B cell (primary cell): Measurements from ENCODE around the gene IRF8. TPM values are rescaled to one million over a fixed set of nuclear protein-coding genes. Genes with fewer than 3 reads are reported as not detected.

Experiments used
- ATAC-seq: fragments of 200-7000 bp; cut with Tn5 transposase; one replicate; pipeline ENCODE4 v1.10.0; 2021; ENCODE audit warnings: low read depth, mild to moderate bottlenecking, moderate number of reproducible peaks, moderate library complexity
- CTCF ChIA-PET: fragments of 350-600 bp; sonication (Branson Sonifier 250); formaldehyde crosslinking; loops from one replicate; lab custom pipeline; 2021; ENCODE audit warnings: antibody characterized with exemption, inconsistent platforms; lab: Charles Lee
- POLR2A ChIA-PET: fragments of 350-600 bp; sonication (Branson Sonifier 250); formaldehyde crosslinking; loops from one replicate; lab custom pipeline; 2021; ENCODE audit warnings: antibody characterized with exemption; lab: Charles Lee
- DNase-seq: peaks from one replicate; pipeline ENCODE4 v3.0.0; 2013
- H2AFZ ChIP-seq: 2 replicates; pipeline ENCODE4 v1.6.1; 2012; ENCODE audit warnings: mild to moderate bottlenecking, low read depth, low read length; ENCODE audit not compliant: insufficient read depth, poor library complexity, severe bottlenecking
- H3K27ac ChIP-seq, 2 donors: 1 replicate in 1 of 2; 2 replicates in 1 of 2; pipeline ENCODE4 v1.5.1; 2012 to 2013; ENCODE audit warnings: low read length in 2 of 2, mild to moderate bottlenecking in 2 of 2, moderate library complexity in 1 of 2
- H3K27me3 ChIP-seq, 4 experiments: fragments of 200-600 bp in 1 of 4; sonication (generic) in 1 of 4; replicated peaks in 1 of 4; 1 replicate in 2 of 4; 2 replicates in 2 of 4; pipeline versions ENCODE4 v1.6.1 to v1.7.0; 2013 to 2016; ENCODE audit warnings: low read length in 3 of 4, mild to moderate bottlenecking in 2 of 4, mixed read lengths in 1 of 4, moderate library complexity in 1 of 4; ENCODE audit not compliant: insufficient read depth in 4 of 4, control insufficient read depth in 3 of 4; ENCODE audit errors: control extremely low read depth in 1 of 4
- H3K36me3 ChIP-seq, 2 experiments: replicated peaks in 1 of 2; 1 replicate in 1 of 2; 2 replicates in 1 of 2; pipeline versions ENCODE4 v1.6.1 to v1.7.1; 2013; ENCODE audit warnings: low read length in 1 of 2; ENCODE audit not compliant: insufficient read depth in 2 of 2, control insufficient read depth in 1 of 2; ENCODE audit errors: control extremely low read depth in 1 of 2, extremely low read depth in 1 of 2
- H3K4me1 ChIP-seq, 2 donors: fragments of 200-600 bp in 1 of 2; sonication (generic) in 1 of 2; 1 replicate in 1 of 2; 2 replicates in 1 of 2; pipeline versions ENCODE4 v1.5.1 to v1.6.1; 2013 to 2017; ENCODE audit warnings: low read length in 2 of 2; ENCODE audit not compliant: control insufficient read depth in 2 of 2, insufficient read depth in 2 of 2
- H3K4me2 ChIP-seq: replicated peaks from 2 replicates; pipeline ENCODE3; 2012; ENCODE audit warnings: mild to moderate bottlenecking, low read depth, low read length; ENCODE audit not compliant: poor library complexity, severe bottlenecking
- H3K4me3 ChIP-seq, 5 experiments: fragments of 200-600 bp in 1 of 5; sonication (generic) in 1 of 5; 1 replicate in 3 of 5; 2 replicates in 2 of 5; pipeline versions ENCODE4 v1.5.1 to v1.7.0; 2011 to 2016; ENCODE audit warnings: low read length in 4 of 5, mild to moderate bottlenecking in 4 of 5, low read depth in 2 of 5, control low read depth in 1 of 5, moderate library complexity in 1 of 5; ENCODE audit not compliant: insufficient read depth in 1 of 5; ENCODE audit errors: control extremely low read depth in 1 of 5, extremely low read depth in 1 of 5
- H3K79me2 ChIP-seq: fragments of 200-600 bp; sonication (generic); one replicate; pipeline ENCODE4 v1.6.0; 2016; ENCODE audit warnings: low read length; ENCODE audit not compliant: control insufficient read depth, insufficient read depth
- H3K9ac ChIP-seq: fragments of 200-600 bp; sonication (generic); 2 replicates; pipeline ENCODE4 v1.6.1; 2017; ENCODE audit warnings: mild to moderate bottlenecking, low read length, moderate library complexity
- H3K9me3 ChIP-seq, 3 donors: one replicate each; pipeline versions ENCODE4 v1.6.1 to v1.7.1; 2013; ENCODE audit warnings: low read length in 2 of 3; ENCODE audit not compliant: control insufficient read depth in 2 of 3, insufficient read depth in 1 of 3; ENCODE audit errors: control extremely low read depth in 1 of 3
- H4K20me1 ChIP-seq: 2 replicates; pipeline ENCODE4 v1.6.0; 2012; ENCODE audit warnings: mild to moderate bottlenecking, low read length; ENCODE audit not compliant: insufficient read depth, control insufficient read depth, poor library complexity, severe bottlenecking
- H3K27ac Mint-ChIP-seq: one replicate; pipeline ENCODE4 v1.8.0; 2021; ENCODE audit warnings: mixed read lengths
- H3K27me3 Mint-ChIP-seq: one replicate; pipeline ENCODE4 v1.8.0; 2021; ENCODE audit warnings: mixed read lengths
- H3K4me1 Mint-ChIP-seq: one replicate; pipeline ENCODE4 v1.8.0; 2021; ENCODE audit warnings: mixed read lengths
- H3K4me3 Mint-ChIP-seq: one replicate; pipeline ENCODE4 v1.8.0; 2021; ENCODE audit warnings: mixed read lengths
- H3K9me3 Mint-ChIP-seq: one replicate; pipeline ENCODE4 v1.8.0; 2022; ENCODE audit warnings: mixed read lengths; ENCODE audit not compliant: insufficient read depth
- CTCF ChIP-seq: fragments of 200-600 bp; IDR thresholded peaks from one replicate; pipeline ENCODE4 v1.8.0; 2022; ENCODE audit warnings: antibody characterized with exemption, mild to moderate bottlenecking
- EZH2 ChIP-seq: IDR thresholded peaks from 2 replicates; pipeline ENCODE4 v1.6.1; 2012; ENCODE audit warnings: borderline replicate concordance, low read depth, mild to moderate bottlenecking, moderate library complexity, low read length; ENCODE audit not compliant: insufficient read depth, poor library complexity, severe bottlenecking
- WGBS: methylation state at CpG from one replicate; pipeline ENCODE4 v1.1.5; 2013; ENCODE audit warnings: missing lambda C conversion rate; ENCODE audit not compliant: insufficient coverage; 5-methylcytosine and 5-hydroxymethylcytosine counted together
- intact Hi-C: fragments of 100-400 bp; cut with micrococcal nuclease; formaldehyde crosslinking; loops from one replicate; pipeline ENCODE4 v1.10.0; 2022
- polyA plus RNA-seq: library from polyadenylated mRNA; depleted of rRNA; stranded (reverse); fragments of >200 nt; gene quantifications from 2 replicates; pipeline ENCODE4 v1.2.3, GENCODE V29; 2012
- total RNA-seq, 2 donors: library from RNA; stranded (reverse); fragments of 120-200 nt in 1 of 2; gene quantifications; 1 replicate in 1 of 2; 2 replicates in 1 of 2; pipeline versions ENCODE4 v1.2.3 to v1.2.4, GENCODE V29; 2013 to 2022

The IRF8 gene
- total and polyA plus RNA-seq, 2 donors (not counting 1 experiment from before 2014, with no cell fraction given) = 309 to 332 TPM

- H3K4me2 ChIP-seq = no peak overlapping the region
- TF ChIP-seq EZH2 = no peak
- no peak for TF ChIP-seq CTCF
- peaks cover 20 to 31% of the 10 kb centered on the region in 2 donors for H3K4me1 ChIP-seq
- peak overlapping the region; percentile 13 for H3K27ac Mint-ChIP-seq
- no peak overlapping the region for H3K27ac ChIP-seq
- no peaks in the 10 kb centered on the region for H3K79me2 ChIP-seq
- no peak overlapping the region for H2AFZ ChIP-seq
- no peaks in the 10 kb centered on the region for H3K9me3 Mint-ChIP-seq
- H3K4me3 Mint-ChIP-seq = no peak overlapping the region
- no peaks in the 10 kb centered on the region for H3K9me3 ChIP-seq
- DNase-seq = no peak
- no peaks in the 10 kb centered on the region for H3K27me3 ChIP-seq
- no CpG with 5 or more reads among the region's 6 CpGs for WGBS
- ChIA-PET CTCF (interaction anchor here (0.9 to 14.4 kb wide), 4 partner anchors 58 to 125 kb away, joined by 3 to 364 read pairs (median 4); no protein-coding TSS in a partner anchor), POLR2A (interaction anchor here (1.1 to 1.7 kb wide), 3 partner anchors 15 to 70 kb away, joined by 3 to 6 read pairs (median 6); no protein-coding TSS in a partner anchor)
- H3K4me3 ChIP-seq = no peak overlapping the region
- no peaks in the 10 kb centered on the region for H3K27me3 Mint-ChIP-seq
- intact Hi-C loops = no loop called here
- no peak for ATAC-seq
- no peaks in the 10 kb centered on the region for H4K20me1 ChIP-seq
- no peaks in the 10 kb centered on the region for H3K36me3 ChIP-seq
- H3K4me1 Mint-ChIP-seq = peaks cover 51% of the 10 kb centered on the region
- no peak overlapping the region for H3K9ac ChIP-seq
These were observed 7.8 kb upstream of the IRF8 start for GRCh38 chr16:85891033-85891775.

GRCh38 chr16:85891776-85892166, 7.2 kb upstream of the IRF8 start:
- Mint-ChIP-seq H3K4me3 (no peak overlapping the region), H3K9me3 (no peaks in the 10 kb centered on the region), H3K27ac (no peak overlapping the region), H3K27me3 (no peaks in the 10 kb centered on the region), H3K4me1 (peaks cover 52% of the 10 kb centered on the region)
- ChIA-PET CTCF (interaction anchor here (0.9 to 14.4 kb wide), 9 partner anchors 17 to 124 kb away, joined by 3 to 364 read pairs (median 5); no protein-coding TSS in a partner anchor), POLR2A (interaction anchor here (1.0 to 1.7 kb wide), 4 partner anchors 14 to 70 kb away, joined by 3 to 6 read pairs (median 4); no protein-coding TSS in a partner anchor)
- ATAC-seq (no peak), DNase-seq (no peak)
- Histone ChIP-seq H3K27ac (no peak overlapping the region), H3K79me2 (no peaks in the 10 kb centered on the region), H4K20me1 (no peaks in the 10 kb centered on the region), H3K9me3 (no peaks in the 10 kb centered on the region), H3K9ac (no peak overlapping the region), H3K4me1 (peaks cover 20 to 31% of the 10 kb centered on the region in 2 donors), H3K27me3 (no peaks in the 10 kb centered on the region), H3K4me2 (no peak overlapping the region), H3K4me3 (no peak overlapping the region), H2AFZ (no peak overlapping the region), H3K36me3 (no peaks in the 10 kb centered on the region)
- 96% methylated on average over 9 of the region's 10 CpGs for WGBS
- no peak for TF ChIP-seq CTCF
- TF ChIP-seq EZH2 = no peak
- intact Hi-C loops = no loop called here
